Gastrocnemius medialis (tissue), 4 donors: ENCODE data around the gene DCP1A.
"Not testable (repeated sequence)": the region's sequence is repeated elsewhere in the genome, so short reads cannot be mapped to it uniquely, and the experiment has no call there.

Experiments used
- CTCF ChIP-seq, 5 experiments: fragments of 450-650 bp in 3 of 5; fragments of 200-600 bp in 2 of 5; sonication (generic) in 2 of 5; IDR thresholded peaks in 4 of 5; conservative IDR thresholded peaks in 1 of 5; 1 replicate in 4 of 5; 2 replicates in 1 of 5; pipeline ENCODE4 v1.5.1; 2016 to 2019; ENCODE audit warnings: antibody characterized with exemption in 5 of 5, mild to moderate bottlenecking in 3 of 5, moderate library complexity in 3 of 5
- POLR2A ChIP-seq, 2 donors: fragments of 450-650 bp; IDR thresholded peaks; one replicate each; pipeline ENCODE4 v1.6.1; 2017; ENCODE audit warnings: antibody characterized with exemption in 2 of 2, mild to moderate bottlenecking in 2 of 2, moderate library complexity in 2 of 2

GRCh38 chr3:53269193-53269592 lies 78.2 kb downstream of the DCP1A start:
- not testable (repeated sequence) for TF ChIP-seq CTCF (IDR thresholded peaks at IDR 0.05 in 4 of 5, conservative IDR thresholded peaks at IDR 0.05 in 1 of 5); POLR2A (IDR thresholded peaks at IDR 0.05)
